Loucy (cell line): Measurements from ENCODE around the gene TRPV2.

Source experiments
- H2AFZ ChIP-seq: fragments of 200-600 bp; sonication (generic); 2 replicates; pipeline ENCODE4 v1.6.0; 2016; ENCODE audit warnings: antibody characterized with exemption, mild to moderate bottlenecking, low read length, moderate library complexity
- H3F3A ChIP-seq: fragments of 200-600 bp; 2 replicates; pipeline ENCODE4 v1.6.0; 2016; ENCODE audit warnings: antibody characterized with exemption, low read depth, mild to moderate bottlenecking
- H3K27me3 ChIP-seq: fragments of 200-600 bp; sonication (generic); 2 replicates; pipeline ENCODE4 v1.6.1; 2014; ENCODE audit warnings: low read length, mild to moderate bottlenecking; ENCODE audit not compliant: insufficient read depth, poor library complexity, severe bottlenecking
- H3K36me3 ChIP-seq: fragments of 200-600 bp; sonication (generic); 2 replicates; pipeline ENCODE4 v1.6.1; 2016; ENCODE audit warnings: low read length; ENCODE audit not compliant: insufficient read depth
- H3K4me1 ChIP-seq: fragments of 200-600 bp; sonication (generic); 2 replicates; pipeline ENCODE4 v1.5.1; 2014; ENCODE audit warnings: low read length, mild to moderate bottlenecking; ENCODE audit not compliant: insufficient read depth, poor library complexity, severe bottlenecking
- H3K4me2 ChIP-seq: fragments of 200-600 bp; sonication (generic); 2 replicates; pipeline ENCODE4 v1.6.0; 2014; ENCODE audit warnings: antibody characterized with exemption, low read length, low read depth, mild to moderate bottlenecking; ENCODE audit not compliant: poor library complexity, severe bottlenecking
- H3K4me3 ChIP-seq: fragments of 200-600 bp; sonication (generic); 2 replicates; pipeline ENCODE4 v1.5.1; 2014; ENCODE audit warnings: low read length, mild to moderate bottlenecking, mixed read lengths; ENCODE audit not compliant: poor library complexity, severe bottlenecking
- H3K79me2 ChIP-seq: fragments of 200-600 bp; sonication (generic); 2 replicates; pipeline ENCODE4 v1.6.1; 2014; ENCODE audit warnings: low read length; ENCODE audit not compliant: insufficient read depth
- H3K9ac ChIP-seq: fragments of 200-600 bp; sonication (generic); 2 replicates; pipeline ENCODE4 v1.6.0; 2014; ENCODE audit warnings: mild to moderate bottlenecking, low read depth, low read length, moderate library complexity; ENCODE audit not compliant: poor library complexity, severe bottlenecking
- H3K9me2 ChIP-seq: fragments of 200-600 bp; sonication (generic); replicated peaks from 2 replicates; pipeline ENCODE4 v1.6.1; 2016; ENCODE audit warnings: low read depth, low read length, mixed read lengths
- H3K9me3 ChIP-seq: fragments of 200-600 bp; sonication (generic); 2 replicates; pipeline ENCODE4 v1.6.1; 2014; ENCODE audit warnings: mild to moderate bottlenecking, antibody characterized with exemption, low read length, low read depth; ENCODE audit not compliant: insufficient read depth
- H4K20me1 ChIP-seq: fragments of 200-600 bp; sonication (generic); 2 replicates; pipeline ENCODE4 v1.6.0; 2014; ENCODE audit warnings: antibody characterized with exemption, low read length, mild to moderate bottlenecking; ENCODE audit not compliant: insufficient read depth, poor library complexity, severe bottlenecking
- EZH2phosphoT487 ChIP-seq: fragments of 200-600 bp; IDR thresholded peaks from 2 replicates; pipeline ENCODE4 v1.6.1; 2018; ENCODE audit warnings: antibody characterized with exemption, mild to moderate bottlenecking, moderate library complexity, borderline replicate concordance
- TF ChIP-seq, protein P1 (sequence below): fragments of 200-600 bp; sonication (generic); conservative IDR thresholded peaks from 2 replicates; pipeline ENCODE4 v1.5.1; 2014; ENCODE audit warnings: mild to moderate bottlenecking, antibody characterized with exemption, low read length

The TRPV2 gene

DNA sequence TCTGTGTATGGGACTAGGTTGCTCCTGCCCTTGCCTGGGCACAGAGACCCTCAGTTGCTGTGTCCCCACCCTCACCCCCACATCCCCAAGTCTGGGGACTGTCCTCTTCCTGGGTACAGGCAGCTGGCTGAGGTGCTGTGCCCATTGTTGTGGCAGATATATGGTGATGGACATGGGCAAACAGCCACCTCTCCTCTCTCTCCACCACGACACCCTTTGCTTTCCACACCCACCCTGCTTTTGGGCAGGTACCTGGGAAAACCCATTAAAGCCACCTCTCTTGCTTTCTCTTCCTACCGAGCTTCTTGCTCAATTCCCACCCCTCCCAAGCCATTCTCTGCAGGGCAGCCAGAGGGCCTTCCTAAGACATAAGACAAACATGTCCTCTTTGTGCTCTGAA, 21.7 kb downstream of the TRPV2 start:
- H4K20me1 ChIP-seq: peaks cover 32% of the 10 kb centered on the region
- H3K4me1 ChIP-seq: peaks cover 26% of the 10 kb centered on the region
- H3K36me3 ChIP-seq: peaks cover 15% of the 10 kb centered on the region
- H3K4me3 ChIP-seq: no peak overlapping the region
- H3K4me2 ChIP-seq: no peak overlapping the region
- H3F3A ChIP-seq: no peaks in the 10 kb centered on the region
- TF ChIP-seq, protein P1, sequence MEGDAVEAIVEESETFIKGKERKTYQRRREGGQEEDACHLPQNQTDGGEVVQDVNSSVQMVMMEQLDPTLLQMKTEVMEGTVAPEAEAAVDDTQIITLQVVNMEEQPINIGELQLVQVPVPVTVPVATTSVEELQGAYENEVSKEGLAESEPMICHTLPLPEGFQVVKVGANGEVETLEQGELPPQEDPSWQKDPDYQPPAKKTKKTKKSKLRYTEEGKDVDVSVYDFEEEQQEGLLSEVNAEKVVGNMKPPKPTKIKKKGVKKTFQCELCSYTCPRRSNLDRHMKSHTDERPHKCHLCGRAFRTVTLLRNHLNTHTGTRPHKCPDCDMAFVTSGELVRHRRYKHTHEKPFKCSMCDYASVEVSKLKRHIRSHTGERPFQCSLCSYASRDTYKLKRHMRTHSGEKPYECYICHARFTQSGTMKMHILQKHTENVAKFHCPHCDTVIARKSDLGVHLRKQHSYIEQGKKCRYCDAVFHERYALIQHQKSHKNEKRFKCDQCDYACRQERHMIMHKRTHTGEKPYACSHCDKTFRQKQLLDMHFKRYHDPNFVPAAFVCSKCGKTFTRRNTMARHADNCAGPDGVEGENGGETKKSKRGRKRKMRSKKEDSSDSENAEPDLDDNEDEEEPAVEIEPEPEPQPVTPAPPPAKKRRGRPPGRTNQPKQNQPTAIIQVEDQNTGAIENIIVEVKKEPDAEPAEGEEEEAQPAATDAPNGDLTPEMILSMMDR: no peak
- no peak for TF ChIP-seq EZH2phosphoT487
- H3K9ac ChIP-seq: no peak overlapping the region
- H3K27me3 ChIP-seq: peaks cover 5% of the 10 kb centered on the region
- H3K9me2 ChIP-seq: no peaks in the 10 kb centered on the region
- no peak overlapping the region for H2AFZ ChIP-seq
- H3K9me3 ChIP-seq: no peaks in the 10 kb centered on the region
- H3K79me2 ChIP-seq: peaks cover 33% of the 10 kb centered on the region

DNA sequence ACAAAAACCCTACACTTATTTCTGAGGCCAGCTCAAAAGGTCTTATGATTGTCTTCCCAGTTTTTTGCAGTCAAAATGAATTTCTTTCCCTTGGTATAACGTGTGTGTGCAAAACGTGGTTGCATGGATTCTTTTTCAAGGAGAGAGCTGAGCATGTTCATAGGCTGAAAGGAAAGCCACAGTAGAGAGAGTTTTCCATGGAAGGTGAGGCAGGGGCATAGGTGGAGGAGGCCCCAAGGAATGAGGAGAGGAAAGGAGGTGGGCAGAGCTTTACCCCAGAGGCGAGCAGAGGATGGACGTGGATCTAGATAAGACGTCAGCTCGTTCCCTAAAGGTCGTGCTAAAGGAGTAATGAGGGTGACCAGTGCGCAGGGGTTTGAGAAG, 22.8 kb downstream of the TRPV2 start:
- H3K79me2 ChIP-seq: peaks cover 44% of the 10 kb centered on the region
- peak overlapping the region; percentile 75 for H3K4me3 ChIP-seq
- H3F3A ChIP-seq: no peaks in the 10 kb centered on the region
- peaks cover 43% of the 10 kb centered on the region for H4K20me1 ChIP-seq
- no peak overlapping the region for H2AFZ ChIP-seq
- H3K36me3 ChIP-seq: peaks cover 26% of the 10 kb centered on the region
- peak overlapping the region; percentile 82 for H3K9ac ChIP-seq
- H3K4me1 ChIP-seq: peaks cover 31% of the 10 kb centered on the region
- H3K9me2 ChIP-seq: no peaks in the 10 kb centered on the region
- no peaks in the 10 kb centered on the region for H3K9me3 ChIP-seq
- peak overlapping the region; percentile 99 for H3K4me2 ChIP-seq
- TF ChIP-seq, protein P1: no peak
- TF ChIP-seq EZH2phosphoT487: no peak
- H3K27me3 ChIP-seq: peaks cover 5% of the 10 kb centered on the region

DNA sequence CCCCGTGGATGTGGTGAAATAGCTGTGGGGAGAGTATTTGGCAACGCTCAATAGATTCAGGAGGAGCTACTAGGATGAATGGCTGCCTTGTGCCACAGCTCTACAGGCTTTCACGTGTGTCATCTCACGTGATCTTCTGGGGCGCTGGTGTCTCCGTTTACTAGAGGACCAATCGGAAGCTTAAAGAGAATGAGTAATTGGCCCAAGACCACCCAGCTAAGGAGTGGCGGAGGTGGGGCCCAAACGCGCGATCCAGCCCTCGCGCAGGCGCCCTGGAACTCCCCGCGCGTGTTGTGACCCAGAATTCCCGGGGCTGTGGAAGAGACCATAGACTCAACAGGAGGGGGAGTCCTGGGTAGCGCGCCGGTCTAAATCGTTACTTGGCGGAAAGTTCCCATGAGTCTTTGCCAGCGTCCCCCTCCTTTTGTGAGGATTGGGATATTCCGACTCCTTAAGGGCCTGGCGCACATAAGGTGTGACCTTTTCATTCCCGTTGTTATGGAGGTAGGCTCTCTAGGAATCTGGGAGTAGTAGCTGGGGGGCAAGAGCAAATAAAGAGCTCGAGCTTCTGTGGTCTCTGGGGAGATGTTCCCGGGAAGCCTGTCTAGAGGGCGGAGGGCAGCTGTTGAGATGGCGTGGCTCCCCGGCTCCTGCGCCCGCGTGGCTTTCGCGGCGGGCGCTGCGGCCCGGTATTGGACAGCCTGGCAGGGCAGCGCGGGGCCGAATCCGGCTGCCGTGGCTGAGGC, 23.4 kb downstream of the TRPV2 start:
- Histone ChIP-seq H3K9me2 (no peaks in the 10 kb centered on the region), H3F3A (no peaks in the 10 kb centered on the region), H3K4me2 (peak overlapping the region; percentile 99), H4K20me1 (peaks cover 48% of the 10 kb centered on the region), H3K4me3 (peak overlapping the region; percentile 83), H3K9ac (peak overlapping the region; percentile 99), H3K79me2 (peaks cover 50% of the 10 kb centered on the region), H3K4me1 (peaks cover 31% of the 10 kb centered on the region), H3K36me3 (peaks cover 32% of the 10 kb centered on the region), H3K27me3 (peaks cover 5% of the 10 kb centered on the region), H3K9me3 (no peaks in the 10 kb centered on the region), H2AFZ (peak overlapping the region; percentile 74; the same call in 1 of the 2 replicates)
- TF ChIP-seq, protein P1: no peak
- no peak for TF ChIP-seq EZH2phosphoT487
